WTC11 (cell line): ENCODE results near the gene TJP3.

Experiments used
- ATF2 ChIP-seq: sonication (generic); formaldehyde crosslinking; IDR thresholded peaks from 2 replicates; pipeline ENCODE4 v1.8.1; 2022; ENCODE audit warnings: low read depth, missing genetic modification reagents, borderline replicate concordance
- ELF4 ChIP-seq: sonication (generic); formaldehyde crosslinking; IDR thresholded peaks from 2 replicates; pipeline ENCODE4 v1.8.1; 2022; ENCODE audit warnings: low read depth, mild to moderate bottlenecking, moderate library complexity, missing genetic modification reagents
- IRF1 ChIP-seq: sonication (generic); formaldehyde crosslinking; IDR thresholded peaks from 2 replicates; pipeline ENCODE4 v1.8.0; 2023; ENCODE audit warnings: missing genetic modification reagents
- MAX ChIP-seq: sonication (generic); formaldehyde crosslinking; IDR thresholded peaks from 2 replicates; pipeline ENCODE4 v1.8.0; 2022; ENCODE audit warnings: mild to moderate bottlenecking, missing genetic modification reagents
- OVOL2 ChIP-seq: fragments of 250-450 bp; sonication (Bioruptor Pico); IDR thresholded peaks from 2 replicates; pipeline ENCODE4 v1.9.0; 2021; ENCODE audit warnings: mild to moderate bottlenecking, borderline replicate concordance
- PREB ChIP-seq: sonication (generic); formaldehyde crosslinking; IDR thresholded peaks from 2 replicates; pipeline ENCODE4 v1.8.1; 2022; ENCODE audit warnings: mild to moderate bottlenecking, missing genetic modification reagents, moderate library complexity, borderline replicate concordance
- TCF7 ChIP-seq: sonication (generic); formaldehyde crosslinking; IDR thresholded peaks from 2 replicates; pipeline ENCODE4 v1.8.0; 2022; ENCODE audit warnings: mild to moderate bottlenecking, low read depth, missing genetic modification reagents, moderate library complexity
- TF ChIP-seq, protein P1 (sequence below): sonication (generic); formaldehyde crosslinking; IDR thresholded peaks from 2 replicates; pipeline ENCODE4 v1.8.1; 2023; ENCODE audit warnings: mild to moderate bottlenecking, moderate library complexity, missing genetic modification reagents

DNA sequence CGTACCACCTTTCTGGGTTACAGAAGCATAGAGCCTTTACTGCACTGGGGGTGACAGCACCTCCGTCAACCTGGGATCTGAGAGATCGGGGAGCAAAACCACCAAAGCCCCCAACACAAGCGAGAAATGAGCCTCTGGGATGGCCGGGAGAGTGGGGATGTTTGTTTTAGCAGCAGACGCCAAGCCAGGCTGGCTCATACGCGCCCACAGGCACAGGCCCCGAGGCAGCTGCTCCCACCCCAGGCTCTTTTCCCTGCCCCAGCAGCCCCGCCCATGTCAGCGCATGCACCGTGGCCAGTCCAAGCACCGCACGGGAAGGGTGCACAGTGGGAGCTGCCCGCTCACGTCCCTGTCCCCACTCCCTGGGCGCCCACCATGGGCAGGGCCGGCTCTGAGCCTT is 16.5 kb upstream of the TJP3 start:
- TF ChIP-seq ELF4 (CRISPR knock-in tag): no peak
- no peak for TF ChIP-seq IRF1 (CRISPR knock-in tag)
- TF ChIP-seq PREB (CRISPR knock-in tag): no peak
- no peak for TF ChIP-seq ATF2 (CRISPR knock-in tag)
- no peak for TF ChIP-seq OVOL2
- TF ChIP-seq MAX (CRISPR knock-in tag): no peak
- TF ChIP-seq, protein P1, sequence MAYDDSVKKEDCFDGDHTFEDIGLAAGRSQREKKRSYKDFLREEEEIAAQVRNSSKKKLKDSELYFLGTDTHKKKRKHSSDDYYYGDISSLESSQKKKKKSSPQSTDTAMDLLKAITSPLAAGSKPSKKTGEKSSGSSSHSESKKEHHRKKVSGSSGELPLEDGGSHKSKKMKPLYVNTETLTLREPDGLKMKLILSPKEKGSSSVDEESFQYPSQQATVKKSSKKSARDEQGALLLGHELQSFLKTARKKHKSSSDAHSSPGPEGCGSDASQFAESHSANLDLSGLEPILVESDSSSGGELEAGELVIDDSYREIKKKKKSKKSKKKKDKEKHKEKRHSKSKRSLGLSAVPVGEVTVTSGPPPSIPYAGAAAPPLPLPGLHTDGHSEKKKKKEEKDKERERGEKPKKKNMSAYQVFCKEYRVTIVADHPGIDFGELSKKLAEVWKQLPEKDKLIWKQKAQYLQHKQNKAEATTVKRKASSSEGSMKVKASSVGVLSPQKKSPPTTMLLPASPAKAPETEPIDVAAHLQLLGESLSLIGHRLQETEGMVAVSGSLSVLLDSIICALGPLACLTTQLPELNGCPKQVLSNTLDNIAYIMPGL (CRISPR knock-in tag): no peak
- no peak for TF ChIP-seq TCF7 (CRISPR knock-in tag)
